H9 (cell line): ENCODE results near the gene TMEM120A. TPM values are rescaled to one million over a fixed set of nuclear protein-coding genes. Genes with fewer than 3 reads are reported as not detected.

Experiments used
- DNase-seq: peaks from one replicate; pipeline ENCODE4 v3.0.0-alpha.2; 2017
- H2AFZ ChIP-seq: one replicate; pipeline ENCODE4 v1.6.1; 2013; ENCODE audit warnings: mild to moderate bottlenecking, low read length, control low read depth, moderate library complexity
- H2AK5ac ChIP-seq: 2 replicates; pipeline ENCODE4 v1.6.1; 2013; ENCODE audit warnings: low read length, control low read depth, mixed read lengths; ENCODE audit not compliant: insufficient read length
- H2BK120ac ChIP-seq: one replicate; pipeline ENCODE4 v1.6.1; 2013; ENCODE audit warnings: low read depth, mild to moderate bottlenecking, low read length, control low read depth, inconsistent platforms; ENCODE audit not compliant: poor library complexity, severe bottlenecking
- H2BK12ac ChIP-seq: 2 replicates; pipeline ENCODE4 v1.6.1; 2013; ENCODE audit warnings: low read length, control low read depth, mixed read lengths, low read depth; ENCODE audit not compliant: insufficient read length
- H2BK15ac ChIP-seq: 2 replicates; pipeline ENCODE4 v1.6.1; 2013; ENCODE audit warnings: low read depth, low read length, control low read depth
- H2BK20ac ChIP-seq: one replicate; pipeline ENCODE4 v1.6.1; 2013; ENCODE audit warnings: low read depth, mild to moderate bottlenecking, low read length, control low read depth, inconsistent platforms; ENCODE audit not compliant: poor library complexity, severe bottlenecking
- H2BK5ac ChIP-seq: 2 replicates; pipeline ENCODE4 v1.6.1; 2013; ENCODE audit warnings: low read length, control low read depth, mixed read lengths; ENCODE audit not compliant: insufficient read length
- H3K14ac ChIP-seq: 2 replicates; pipeline ENCODE4 v1.6.1; 2013; ENCODE audit warnings: low read length, control low read depth; ENCODE audit not compliant: insufficient read depth
- H3K18ac ChIP-seq: 2 replicates; pipeline ENCODE4 v1.6.1; 2013; ENCODE audit warnings: low read depth, mild to moderate bottlenecking, mixed read lengths, low read length, control low read depth; ENCODE audit not compliant: insufficient read length
- H3K23ac ChIP-seq: 2 replicates; pipeline ENCODE4 v1.6.1; 2013; ENCODE audit warnings: low read length, control low read depth, mixed read lengths, low read depth; ENCODE audit not compliant: insufficient read length
- H3K23me2 ChIP-seq: 2 replicates; pipeline ENCODE4 v1.6.1; 2013; ENCODE audit warnings: low read depth, mild to moderate bottlenecking, mixed read lengths, low read length, control low read depth; ENCODE audit not compliant: insufficient read length, poor library complexity, severe bottlenecking
- H3K27ac ChIP-seq: 2 replicates; pipeline ENCODE4 v1.5.1; 2013; ENCODE audit warnings: low read length, control low read depth, mixed read lengths, low read depth; ENCODE audit not compliant: insufficient read length
- H3K27me3 ChIP-seq: 2 replicates; pipeline ENCODE4 v1.6.1; 2013; ENCODE audit warnings: low read length, control low read depth, inconsistent platforms; ENCODE audit not compliant: insufficient read depth
- H3K4ac ChIP-seq: 2 replicates; pipeline ENCODE4 v1.6.1; 2013; ENCODE audit warnings: low read depth, mild to moderate bottlenecking, control low read depth, inconsistent platforms, low read length, moderate library complexity
- H3K4me1 ChIP-seq: 2 replicates; pipeline ENCODE4 v1.6.1; 2013; ENCODE audit warnings: low read length, control low read depth, inconsistent platforms; ENCODE audit not compliant: insufficient read depth
- H3K4me2 ChIP-seq: 2 replicates; pipeline ENCODE4 v1.6.1; 2013; ENCODE audit warnings: low read length, control low read depth, mixed read lengths; ENCODE audit not compliant: insufficient read length, insufficient read depth
- H3K56ac ChIP-seq: 2 replicates; pipeline ENCODE4 v1.6.1; 2013; ENCODE audit warnings: low read depth, mild to moderate bottlenecking, mixed read lengths, low read length, control low read depth; ENCODE audit not compliant: insufficient read length
- H3K79me1 ChIP-seq: 2 replicates; pipeline ENCODE4 v1.6.1; 2013; ENCODE audit warnings: low read depth, mild to moderate bottlenecking, moderate library complexity, low read length, control low read depth, inconsistent platforms; ENCODE audit not compliant: insufficient read depth, poor library complexity, severe bottlenecking
- H3K79me2 ChIP-seq: 2 replicates; pipeline ENCODE4 v1.6.1; 2013; ENCODE audit warnings: low read length, control low read depth, inconsistent platforms; ENCODE audit not compliant: insufficient read depth
- H3K9ac ChIP-seq: 2 replicates; pipeline ENCODE4 v1.6.1; 2013; ENCODE audit warnings: low read length, control low read depth, mixed read lengths; ENCODE audit not compliant: insufficient read length; ENCODE audit errors: extremely low read depth
- H3K9me3 ChIP-seq: one replicate; pipeline ENCODE4 v1.6.1; 2013; ENCODE audit warnings: low read depth, low read length, inconsistent platforms; ENCODE audit not compliant: control insufficient read depth
- H3T11ph ChIP-seq: one replicate; pipeline ENCODE4 v1.6.1; 2013; ENCODE audit warnings: mild to moderate bottlenecking, low read length, control low read depth, inconsistent platforms
- H4K20me1 ChIP-seq: one replicate; pipeline ENCODE4 v1.6.1; 2013; ENCODE audit not compliant: control insufficient read depth, insufficient read length, insufficient read depth
- H4K5ac ChIP-seq: 2 replicates; pipeline ENCODE4 v1.6.1; 2013; ENCODE audit warnings: low read depth, mild to moderate bottlenecking, mixed read lengths, low read length, control low read depth; ENCODE audit not compliant: insufficient read length
- H4K8ac ChIP-seq: replicated peaks from 2 replicates; pipeline ENCODE4 v1.6.1; 2013; ENCODE audit warnings: low read length, control low read depth, mixed read lengths, low read depth; ENCODE audit not compliant: insufficient read length
- H4K91ac ChIP-seq: 2 replicates; pipeline ENCODE4 v1.6.1; 2013; ENCODE audit warnings: low read depth, mild to moderate bottlenecking, moderate library complexity, mixed read lengths, low read length, control low read depth; ENCODE audit not compliant: insufficient read length
- H3K27ac Mint-ChIP-seq, 3 experiments: 2 replicates in 2 of 3; 3 replicates in 1 of 3; pipeline ENCODE4 v1.8.0; 2020 to 2021; ENCODE audit warnings: mixed read lengths in 3 of 3, mild to moderate bottlenecking in 1 of 3, moderate library complexity in 1 of 3
- H3K27me3 Mint-ChIP-seq: 2 replicates; pipeline ENCODE4 v1.8.0; 2021; ENCODE audit warnings: low read depth, mild to moderate bottlenecking, moderate library complexity, mixed read lengths
- H3K36me3 Mint-ChIP-seq, 3 experiments: 2 replicates in 2 of 3; 3 replicates in 1 of 3; pipeline ENCODE4 v1.8.0; 2020 to 2021; ENCODE audit warnings: low read depth in 3 of 3, mixed read lengths in 3 of 3; ENCODE audit not compliant: insufficient read depth in 1 of 3
- H3K4me1 Mint-ChIP-seq, 2 experiments: 2 replicates each; pipeline ENCODE4 v1.8.0; 2020; ENCODE audit warnings: mixed read lengths in 2 of 2
- H3K4me3 Mint-ChIP-seq, 2 experiments: 2 replicates in 1 of 2; 3 replicates in 1 of 2; pipeline ENCODE4 v1.8.0; 2020 to 2021; ENCODE audit warnings: mild to moderate bottlenecking in 2 of 2, mixed read lengths in 2 of 2, moderate library complexity in 1 of 2
- H3K9me3 Mint-ChIP-seq, 2 experiments: 2 replicates in 1 of 2; 3 replicates in 1 of 2; pipeline ENCODE4 v1.8.0; 2020; ENCODE audit warnings: mild to moderate bottlenecking in 2 of 2, mixed read lengths in 2 of 2, moderate library complexity in 1 of 2
- WGBS: extraction: QIAGEN DNeasy Blood & Tissue Kit; methylation state at CpG from one replicate; pipeline ENCODE4 v1.1.7; 2013; ENCODE audit warnings: missing lambda C conversion rate, low lambda C conversion rate, mixed read lengths; ENCODE audit not compliant: insufficient read length; ENCODE audit errors: extremely low coverage; 5-methylcytosine and 5-hydroxymethylcytosine counted together
- total RNA-seq: library from RNA; stranded (reverse); gene quantifications from 2 replicates; pipeline ENCODE4 v1.2.1, GENCODE V29; 2021
- TF ChIP-seq, protein P1 (sequence below): fragments of 200-600 bp; sonication (generic); conservative IDR thresholded peaks from 3 replicates; pipeline ENCODE4 v1.8.0; 2021; ENCODE audit warnings: antibody characterized with exemption, mild to moderate bottlenecking

The TMEM120A gene
- total RNA-seq, 1 experiment from 2014 or later, result 30.0 TPM

GRCh38 chr7:75995996-75996395 lies 1.6 kb upstream of the TMEM120A start:
- Histone ChIP-seq H3K9ac (no peak overlapping the region), H2BK12ac (no peak overlapping the region), H3K23ac (no peak overlapping the region), H3K79me1 (no peaks in the 10 kb centered on the region), H4K20me1 (no peaks in the 10 kb centered on the region), H3K4ac (no peak overlapping the region), H3K23me2 (peaks cover 15% of the 10 kb centered on the region), H3K18ac (no peak overlapping the region), H4K5ac (no peak overlapping the region), H4K91ac (no peak overlapping the region), H3T11ph (no peak overlapping the region), H2AFZ (no peak overlapping the region), H2BK20ac (no peak overlapping the region), H3K27me3 (no peaks in the 10 kb centered on the region), H2AK5ac (no peak overlapping the region), H3K27ac (no peak overlapping the region), H3K4me1 (no peaks in the 10 kb centered on the region), H3K9me3 (no peaks in the 10 kb centered on the region), H2BK120ac (no peak overlapping the region), H3K14ac (no peak overlapping the region; the same call in 1 of the 2 replicates), H3K56ac (no peak overlapping the region), H2BK15ac (no peak overlapping the region), H4K8ac (no peak overlapping the region), H2BK5ac (no peak overlapping the region), H3K79me2 (no peaks in the 10 kb centered on the region), H3K4me2 (no peak overlapping the region)
- no peak overlapping the region for H3K4me3 Mint-ChIP-seq
- no peaks in the 10 kb centered on the region; the same call in 1 of the 2 replicates for H3K27me3 Mint-ChIP-seq
- H3K4me1 Mint-ChIP-seq, result peaks cover 11 to 27% of the 10 kb centered on the region in 2 experiments
- no peak overlapping the region for H3K27ac Mint-ChIP-seq
- H3K36me3 Mint-ChIP-seq, result peaks cover 7 to 22% (median 22%) of the 10 kb centered on the region in 3 experiments; a peak in 6 of 7 replicates
- TF ChIP-seq, protein P1, sequence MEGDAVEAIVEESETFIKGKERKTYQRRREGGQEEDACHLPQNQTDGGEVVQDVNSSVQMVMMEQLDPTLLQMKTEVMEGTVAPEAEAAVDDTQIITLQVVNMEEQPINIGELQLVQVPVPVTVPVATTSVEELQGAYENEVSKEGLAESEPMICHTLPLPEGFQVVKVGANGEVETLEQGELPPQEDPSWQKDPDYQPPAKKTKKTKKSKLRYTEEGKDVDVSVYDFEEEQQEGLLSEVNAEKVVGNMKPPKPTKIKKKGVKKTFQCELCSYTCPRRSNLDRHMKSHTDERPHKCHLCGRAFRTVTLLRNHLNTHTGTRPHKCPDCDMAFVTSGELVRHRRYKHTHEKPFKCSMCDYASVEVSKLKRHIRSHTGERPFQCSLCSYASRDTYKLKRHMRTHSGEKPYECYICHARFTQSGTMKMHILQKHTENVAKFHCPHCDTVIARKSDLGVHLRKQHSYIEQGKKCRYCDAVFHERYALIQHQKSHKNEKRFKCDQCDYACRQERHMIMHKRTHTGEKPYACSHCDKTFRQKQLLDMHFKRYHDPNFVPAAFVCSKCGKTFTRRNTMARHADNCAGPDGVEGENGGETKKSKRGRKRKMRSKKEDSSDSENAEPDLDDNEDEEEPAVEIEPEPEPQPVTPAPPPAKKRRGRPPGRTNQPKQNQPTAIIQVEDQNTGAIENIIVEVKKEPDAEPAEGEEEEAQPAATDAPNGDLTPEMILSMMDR, result no peak
- H3K9me3 Mint-ChIP-seq, result no peaks in the 10 kb centered on the region
- WGBS, result no CpG with 5 or more reads among the region's 5 CpGs
- DNase-seq, result peak; percentile 34
